Sigmoid colon (tissue), 4 donors: ENCODE data around the gene SLCO6A1.

Experiments used
- POLR2AphosphoS5 ChIP-seq, 4 donors: sonication (generic); formaldehyde crosslinking; IDR thresholded peaks; one replicate each; pipeline ENCODE4 v1.6.1; 2017; ENCODE audit warnings: antibody characterized with exemption in 4 of 4
- TF ChIP-seq, protein P1 (sequence below), 4 experiments: fragments of 450-650 bp in 3 of 4; fragments of 200-600 bp in 1 of 4; IDR thresholded peaks; one replicate each; pipeline ENCODE4 v1.5.1; 2016 to 2019; ENCODE audit warnings: antibody characterized with exemption in 4 of 4, mild to moderate bottlenecking in 3 of 4, moderate library complexity in 2 of 4

DNA sequence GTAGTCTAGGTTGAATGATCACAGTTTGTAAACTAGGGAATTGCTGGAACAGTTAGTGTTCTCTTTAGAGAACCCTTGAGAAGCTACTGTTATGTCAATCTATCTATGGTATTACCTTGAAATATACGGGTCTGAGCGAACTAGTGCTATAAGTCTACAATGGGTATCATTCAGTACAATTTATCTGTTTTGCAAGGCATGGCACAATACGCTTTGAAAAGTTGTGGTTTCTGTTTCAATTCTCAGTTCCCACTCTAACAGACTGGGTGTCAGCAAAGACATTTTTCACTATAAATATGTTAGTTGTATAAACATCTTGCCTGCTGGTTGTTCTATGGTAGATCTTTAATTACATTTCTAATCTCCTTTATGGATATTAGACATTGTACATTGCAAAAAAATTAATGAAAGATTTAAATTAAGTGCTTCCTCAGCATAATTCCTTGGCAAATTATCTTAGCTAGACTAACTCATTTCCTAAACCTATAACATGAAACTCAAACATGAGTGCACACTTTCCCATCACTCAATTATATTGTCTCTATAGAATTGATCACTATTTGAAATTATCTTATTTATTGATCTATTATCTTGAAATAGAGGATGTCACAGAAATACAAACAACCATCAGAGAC is 24.9 kb upstream of the SLCO6A1 start:
- TF ChIP-seq, protein P1, sequence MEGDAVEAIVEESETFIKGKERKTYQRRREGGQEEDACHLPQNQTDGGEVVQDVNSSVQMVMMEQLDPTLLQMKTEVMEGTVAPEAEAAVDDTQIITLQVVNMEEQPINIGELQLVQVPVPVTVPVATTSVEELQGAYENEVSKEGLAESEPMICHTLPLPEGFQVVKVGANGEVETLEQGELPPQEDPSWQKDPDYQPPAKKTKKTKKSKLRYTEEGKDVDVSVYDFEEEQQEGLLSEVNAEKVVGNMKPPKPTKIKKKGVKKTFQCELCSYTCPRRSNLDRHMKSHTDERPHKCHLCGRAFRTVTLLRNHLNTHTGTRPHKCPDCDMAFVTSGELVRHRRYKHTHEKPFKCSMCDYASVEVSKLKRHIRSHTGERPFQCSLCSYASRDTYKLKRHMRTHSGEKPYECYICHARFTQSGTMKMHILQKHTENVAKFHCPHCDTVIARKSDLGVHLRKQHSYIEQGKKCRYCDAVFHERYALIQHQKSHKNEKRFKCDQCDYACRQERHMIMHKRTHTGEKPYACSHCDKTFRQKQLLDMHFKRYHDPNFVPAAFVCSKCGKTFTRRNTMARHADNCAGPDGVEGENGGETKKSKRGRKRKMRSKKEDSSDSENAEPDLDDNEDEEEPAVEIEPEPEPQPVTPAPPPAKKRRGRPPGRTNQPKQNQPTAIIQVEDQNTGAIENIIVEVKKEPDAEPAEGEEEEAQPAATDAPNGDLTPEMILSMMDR (IDR thresholded peaks at IDR 0.05) = no peak
- TF ChIP-seq POLR2AphosphoS5 (IDR thresholded peaks at IDR 0.05) = no peak
